GM21737 (cell line): ENCODE data around the gene SMC1B.
"Not testable (repeated sequence)": the region's sequence is repeated elsewhere in the genome, so short reads cannot be mapped to it uniquely, and the experiment has no call there.

Experiments
- ATAC-seq: cut with Tn5 transposase; IDR thresholded peaks from one replicate; pipeline ENCODE4 v1.9.1; 2021; ENCODE audit warnings: mild to moderate bottlenecking, moderate library complexity; ENCODE audit not compliant: unreplicated experiment

Gene SMC1B

DNA sequence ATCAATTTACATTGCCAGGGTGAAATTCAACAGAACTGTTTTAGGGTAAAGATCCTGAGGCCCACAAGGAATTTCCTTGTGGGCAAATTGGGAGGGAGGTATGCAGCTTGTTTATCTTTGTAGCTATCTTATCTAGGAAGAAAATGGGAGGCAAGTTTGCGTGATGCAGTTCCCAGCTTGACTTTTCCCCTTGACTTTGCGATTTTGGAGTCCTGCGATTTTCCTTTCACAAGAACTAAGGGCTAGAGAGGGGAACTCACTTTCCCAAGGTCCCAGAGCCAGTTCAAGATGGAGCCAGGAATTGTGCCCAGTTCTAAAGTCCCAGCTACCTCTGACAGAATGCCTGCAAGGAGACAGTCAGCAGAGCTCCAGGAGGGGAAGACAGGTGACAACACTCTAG is 30.8 kb upstream of the SMC1B start:
- no peak for ATAC-seq

DNA sequence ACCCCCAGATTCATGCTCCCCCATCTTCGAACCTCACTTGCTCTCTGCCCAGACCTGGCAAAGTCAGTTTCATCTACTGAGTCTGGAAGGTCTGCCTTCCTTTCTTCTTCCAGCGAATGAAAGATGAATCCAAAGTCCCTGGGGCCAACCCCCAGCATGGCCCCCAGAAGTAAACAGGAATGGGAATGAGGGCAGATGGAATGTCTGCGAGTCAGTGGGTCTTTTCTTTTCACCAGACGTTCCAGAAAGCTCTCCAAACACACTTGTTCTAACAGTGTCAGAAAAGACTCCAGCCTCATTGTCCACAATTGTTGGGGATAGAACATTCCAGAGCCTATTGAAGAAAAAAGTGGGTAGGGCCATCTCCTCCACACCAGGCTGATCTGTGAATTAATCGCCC is 28.7 kb upstream of the SMC1B start:
- ATAC-seq = no peak

DNA sequence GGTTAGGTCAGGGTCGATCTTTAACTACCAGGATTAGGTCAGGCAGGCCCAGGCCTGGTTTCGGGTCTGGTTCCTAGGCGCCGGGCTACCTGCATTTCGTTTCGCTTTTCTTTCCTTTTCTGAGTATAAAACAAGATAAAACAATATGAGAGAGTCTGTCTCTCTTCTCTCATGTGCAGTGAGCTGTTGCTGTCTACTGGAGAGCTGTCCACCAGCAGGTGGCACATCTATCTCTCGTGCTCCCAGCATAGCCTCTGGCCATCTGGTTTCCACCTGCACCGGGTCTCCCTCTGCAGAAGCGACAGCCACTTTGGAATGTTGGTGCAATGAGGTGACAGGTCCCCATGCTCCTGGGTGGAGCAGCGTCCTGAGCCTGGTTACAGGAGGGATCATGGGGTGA is 27.7 kb upstream of the SMC1B start:
- no peak for ATAC-seq

DNA sequence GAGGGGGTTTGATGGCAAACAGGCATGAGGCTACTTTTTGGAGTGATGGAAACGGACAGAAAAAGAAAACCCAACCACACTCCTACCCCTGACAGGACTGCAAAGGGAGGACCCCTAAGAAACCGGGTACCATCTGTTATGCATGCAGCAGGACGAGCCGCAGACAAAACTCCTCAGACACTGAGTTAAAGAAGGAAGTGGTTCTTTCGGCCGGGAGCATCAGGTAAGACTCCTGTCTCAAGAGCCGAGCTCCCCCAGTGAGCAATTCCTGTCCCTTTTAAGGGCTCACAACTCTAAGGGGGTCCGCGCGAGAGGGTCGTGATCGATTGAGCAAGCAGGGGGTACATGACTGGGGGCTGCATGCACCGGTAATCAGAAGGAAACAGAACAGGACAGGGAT is 27.3 kb upstream of the SMC1B start:
- ATAC-seq = not testable (repeated sequence)

DNA sequence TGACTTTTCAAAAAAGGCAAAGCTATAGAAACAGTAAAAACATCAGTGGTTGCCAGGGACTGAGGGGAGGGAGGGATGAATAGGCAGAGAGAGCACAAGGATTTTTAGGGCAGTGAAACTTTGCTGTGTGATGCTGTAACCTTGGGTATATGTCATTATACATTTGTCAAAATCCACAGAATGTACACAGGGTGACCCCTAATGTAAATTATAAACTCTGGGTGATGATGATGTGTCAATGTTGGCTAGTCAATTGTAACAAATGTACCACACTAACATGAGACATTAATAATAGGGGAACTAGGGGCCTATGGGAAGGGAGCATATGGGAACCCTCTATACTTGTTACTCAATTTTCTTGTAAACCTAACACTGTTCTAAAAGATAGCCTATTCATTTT is 24.9 kb upstream of the SMC1B start:
- ATAC-seq = no peak

DNA sequence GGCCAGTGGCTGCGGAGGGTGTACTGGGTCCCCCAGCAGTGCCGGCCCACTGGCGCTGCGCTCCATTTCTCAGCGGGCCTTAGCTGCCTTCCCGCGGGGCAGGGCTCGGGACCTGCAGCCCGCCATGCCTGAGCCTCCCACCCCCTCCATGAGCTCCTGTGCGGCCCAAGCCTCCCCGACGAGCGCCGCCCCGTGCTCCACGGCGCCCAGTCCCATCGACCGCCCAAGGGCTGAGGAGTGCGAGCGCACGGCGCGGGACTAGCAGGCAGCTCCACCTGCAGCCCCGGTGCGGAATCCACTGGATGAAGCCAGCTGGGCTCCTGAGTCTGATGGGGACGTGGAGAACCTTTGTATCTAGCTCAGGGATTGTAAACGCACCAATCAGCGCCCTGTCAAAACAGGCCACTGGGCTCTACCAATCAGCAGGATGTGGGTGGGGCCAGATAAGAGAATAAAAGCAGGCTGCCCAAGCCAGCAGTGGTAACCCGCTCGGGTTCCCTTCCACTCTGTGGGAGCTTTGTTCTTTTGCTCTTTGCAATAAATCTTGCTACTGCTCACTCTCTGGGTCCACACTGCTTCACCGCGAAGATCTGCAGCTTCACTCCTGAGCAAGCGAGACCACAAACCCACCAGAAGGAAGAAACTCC is 23.6 kb upstream of the SMC1B start:
- not testable (repeated sequence) for ATAC-seq

DNA sequence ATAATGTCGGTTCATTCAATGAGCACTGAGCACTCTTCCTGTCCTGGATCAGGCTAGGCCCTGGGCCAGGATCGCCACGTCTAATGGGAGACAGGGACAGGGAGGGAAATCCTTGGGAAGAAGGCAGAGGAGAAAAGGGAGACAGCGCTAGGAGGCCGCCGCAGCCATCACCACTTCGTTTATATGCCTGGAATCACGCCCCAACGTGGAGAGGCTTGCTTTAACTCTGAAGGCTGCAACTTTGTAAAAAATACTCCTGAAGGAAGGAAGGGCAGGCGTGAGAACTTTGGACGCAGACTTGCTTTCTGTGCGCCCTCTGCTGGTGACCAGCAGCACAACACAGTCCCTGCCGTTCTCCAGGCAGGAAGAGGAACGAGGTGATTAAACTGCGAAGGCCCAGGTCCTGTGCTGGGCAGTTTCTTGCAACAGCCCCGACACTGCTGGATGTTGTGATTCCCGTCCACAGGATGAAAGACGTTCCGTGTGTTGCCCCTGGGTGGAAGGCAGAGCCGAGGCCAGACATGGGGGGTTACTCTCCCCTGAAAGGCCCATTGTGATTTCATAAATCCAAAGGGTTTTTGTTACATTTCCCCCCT is 22.2 kb upstream of the SMC1B start:
- ATAC-seq = no peak

DNA sequence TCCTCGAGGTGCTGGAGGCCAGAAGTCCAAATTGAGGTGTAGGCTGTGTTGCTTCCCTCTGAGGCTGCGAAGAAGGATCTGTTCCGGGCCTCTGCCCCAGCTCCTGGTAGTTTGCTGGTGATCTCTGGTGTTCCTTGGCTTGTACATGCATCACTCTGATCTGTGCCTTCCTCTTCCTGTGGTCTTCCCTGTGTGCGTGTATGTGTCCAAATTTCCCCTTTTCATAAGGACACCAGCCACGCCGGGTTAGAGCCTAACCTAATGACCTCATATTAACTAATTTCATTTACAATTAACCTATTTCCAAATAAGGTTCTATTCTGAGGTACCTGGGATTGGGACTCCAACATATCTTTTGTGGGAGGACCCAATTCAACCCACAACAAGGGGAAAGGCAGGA is 21.6 kb upstream of the SMC1B start:
- no peak for ATAC-seq

DNA sequence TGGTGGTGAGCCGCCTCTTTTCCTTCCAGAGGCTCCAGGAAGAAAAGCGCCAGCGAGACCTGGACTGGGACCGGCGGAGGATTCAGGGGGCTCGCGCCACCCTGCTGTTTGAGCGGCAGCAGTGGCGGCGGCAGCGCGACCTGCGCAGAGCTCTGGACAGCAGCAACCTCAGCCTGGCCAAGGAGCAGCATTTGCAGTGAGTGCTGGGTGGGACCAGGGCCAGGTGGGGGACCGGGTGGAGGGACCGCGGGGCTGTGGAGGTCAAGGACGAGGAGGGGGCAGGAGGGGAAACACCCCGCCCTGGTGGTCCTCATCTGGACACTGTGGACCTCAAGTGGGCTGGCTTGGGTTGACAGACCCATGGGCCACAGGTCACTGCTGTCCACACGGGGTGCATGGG is 17.5 kb upstream of the SMC1B start:
- ATAC-seq = no peak

DNA sequence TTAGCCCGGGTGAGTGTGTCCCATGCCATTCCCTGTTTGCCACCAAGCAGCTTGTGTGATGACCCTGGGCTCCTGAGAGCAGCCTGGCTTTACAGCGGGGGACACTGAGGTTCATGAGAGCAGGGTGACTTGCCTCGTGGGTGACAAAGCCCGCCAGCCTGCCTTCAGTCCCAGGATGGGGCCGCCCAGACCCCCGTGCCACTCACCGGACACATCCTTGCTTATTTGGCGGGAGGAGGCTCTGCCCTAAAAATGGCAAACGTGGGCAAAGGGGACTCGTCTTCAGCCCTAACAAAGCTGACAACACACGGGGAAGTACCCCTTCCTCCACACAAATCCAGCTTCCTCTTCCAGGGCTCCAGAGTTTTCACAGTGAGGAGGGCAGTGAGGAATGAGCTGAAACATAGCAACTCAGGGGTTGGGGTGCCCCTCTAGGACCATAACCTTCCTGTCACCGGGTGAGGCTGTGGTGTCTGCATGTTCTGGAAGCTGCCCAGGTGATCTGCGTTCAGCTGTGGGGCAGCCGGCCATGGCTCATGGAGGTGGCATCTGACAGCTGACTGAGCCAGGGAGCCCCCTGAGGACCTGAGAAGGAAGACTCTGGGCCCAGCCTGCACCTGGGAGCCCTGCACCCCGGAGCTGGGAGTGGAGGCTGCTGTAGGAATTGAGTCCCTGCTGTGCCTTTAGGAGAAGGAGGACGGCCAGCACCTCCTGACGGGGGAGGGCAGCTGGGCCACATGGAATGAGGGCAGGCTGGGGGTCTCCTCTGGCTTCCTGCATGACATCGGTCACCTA is 16.8 kb upstream of the SMC1B start:
- no peak for ATAC-seq

DNA sequence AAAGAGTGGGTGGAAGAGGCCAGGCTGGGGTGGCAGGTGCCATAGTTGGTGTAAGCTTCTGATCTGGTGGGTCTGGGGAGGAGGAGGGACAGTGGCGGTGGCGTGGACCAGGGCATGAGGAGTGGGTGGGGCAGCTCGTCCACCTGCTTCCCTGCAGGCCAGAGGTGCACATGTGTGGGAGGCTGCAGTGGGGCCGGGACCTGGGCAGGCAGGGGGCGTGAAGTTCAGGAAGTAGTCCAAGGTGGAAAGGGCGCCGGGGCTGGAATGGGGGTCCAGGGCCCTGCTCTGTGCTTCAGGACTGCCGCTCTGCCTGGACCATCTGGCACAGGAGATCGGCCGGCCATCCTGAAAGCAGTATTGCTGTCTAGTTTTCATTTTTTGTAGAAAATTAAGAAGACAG is 16.0 kb upstream of the SMC1B start:
- ATAC-seq = no peak

DNA sequence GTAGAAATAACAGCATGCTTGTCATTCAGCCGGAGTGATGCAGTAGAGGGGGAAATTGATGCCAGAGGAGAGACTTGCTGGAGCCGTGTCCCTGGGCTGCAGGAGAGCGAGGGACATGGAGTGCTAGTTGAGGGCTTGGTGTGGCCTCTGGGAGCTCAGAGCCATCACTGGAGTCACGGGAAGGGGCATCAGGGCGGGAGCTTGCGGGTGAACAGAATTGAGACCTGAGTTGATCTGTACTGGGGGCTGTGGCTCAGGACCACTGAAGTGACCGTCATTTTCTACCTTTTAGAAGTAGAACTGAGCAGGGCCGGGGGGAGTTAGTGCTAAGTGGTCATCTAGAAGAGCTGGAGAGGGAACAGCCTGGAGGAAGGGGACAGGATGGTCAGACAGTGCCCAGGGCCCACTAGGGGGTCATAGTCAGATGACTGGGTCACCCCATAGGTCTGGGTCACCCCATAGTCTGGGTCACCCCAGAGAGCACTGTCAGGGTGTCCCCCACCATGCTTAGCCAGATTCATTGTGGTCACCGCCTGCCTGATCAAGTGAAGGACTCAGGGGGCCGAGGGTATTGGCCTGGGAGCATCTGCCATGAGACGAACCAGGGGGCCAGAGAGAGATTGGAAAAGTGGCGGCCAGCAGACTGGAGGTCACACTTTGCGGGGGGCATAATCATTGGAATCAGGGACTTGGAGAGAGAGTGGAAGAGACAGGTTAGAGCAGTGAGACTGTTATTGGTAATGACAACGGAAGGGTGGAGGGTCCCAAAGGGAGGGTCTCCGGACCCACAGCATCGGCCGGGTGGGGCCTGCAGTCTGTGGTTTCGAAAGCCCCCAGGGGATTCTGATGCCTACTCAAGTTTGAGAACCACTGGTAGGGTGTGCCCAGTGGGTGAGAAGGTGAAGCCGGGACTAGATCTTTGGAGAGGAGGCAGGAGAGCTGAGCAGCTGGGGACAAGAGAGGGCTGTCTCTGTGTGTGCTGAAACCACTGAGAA is 15.3 kb upstream of the SMC1B start:
- no peak for ATAC-seq

DNA sequence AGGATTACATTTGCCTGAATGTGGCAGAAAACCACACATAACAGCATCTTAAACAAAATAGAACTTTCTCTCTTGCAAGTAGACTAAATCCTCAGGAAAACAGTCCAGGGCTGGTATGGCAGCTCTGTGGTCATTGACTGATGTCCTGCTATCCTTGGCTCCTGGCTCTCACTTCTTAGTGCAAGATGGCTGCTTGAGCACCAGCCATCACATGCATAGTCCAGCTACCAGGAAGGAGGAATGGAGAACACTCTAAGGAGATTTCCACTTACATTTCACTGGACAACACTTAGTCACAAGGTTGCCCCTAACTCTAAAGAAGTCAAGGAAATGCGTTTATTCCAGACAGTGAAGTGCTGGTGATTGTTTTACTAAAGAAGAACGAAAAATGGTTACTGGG is 13.7 kb upstream of the SMC1B start:
- ATAC-seq = no peak

DNA sequence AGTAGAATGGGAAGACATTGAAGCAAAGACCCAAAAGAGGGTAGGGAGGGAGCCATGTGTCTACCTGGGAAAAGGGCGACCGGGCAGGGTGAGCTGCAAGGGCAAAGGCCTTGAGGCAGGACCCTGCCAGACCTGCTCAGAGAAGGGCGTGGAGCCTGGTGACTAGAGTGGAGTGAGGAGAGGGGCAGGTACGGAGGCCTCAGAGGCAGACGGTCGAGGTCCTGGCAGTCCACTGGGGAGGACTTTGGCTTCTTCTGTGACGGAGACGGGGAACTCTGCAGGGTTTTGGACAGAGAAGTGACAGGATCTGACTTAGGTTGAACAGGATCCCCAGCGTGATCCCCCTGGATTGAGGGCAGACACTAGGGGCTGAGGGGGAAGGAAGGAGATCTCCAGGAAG is 13.0 kb upstream of the SMC1B start:
- no peak for ATAC-seq

DNA sequence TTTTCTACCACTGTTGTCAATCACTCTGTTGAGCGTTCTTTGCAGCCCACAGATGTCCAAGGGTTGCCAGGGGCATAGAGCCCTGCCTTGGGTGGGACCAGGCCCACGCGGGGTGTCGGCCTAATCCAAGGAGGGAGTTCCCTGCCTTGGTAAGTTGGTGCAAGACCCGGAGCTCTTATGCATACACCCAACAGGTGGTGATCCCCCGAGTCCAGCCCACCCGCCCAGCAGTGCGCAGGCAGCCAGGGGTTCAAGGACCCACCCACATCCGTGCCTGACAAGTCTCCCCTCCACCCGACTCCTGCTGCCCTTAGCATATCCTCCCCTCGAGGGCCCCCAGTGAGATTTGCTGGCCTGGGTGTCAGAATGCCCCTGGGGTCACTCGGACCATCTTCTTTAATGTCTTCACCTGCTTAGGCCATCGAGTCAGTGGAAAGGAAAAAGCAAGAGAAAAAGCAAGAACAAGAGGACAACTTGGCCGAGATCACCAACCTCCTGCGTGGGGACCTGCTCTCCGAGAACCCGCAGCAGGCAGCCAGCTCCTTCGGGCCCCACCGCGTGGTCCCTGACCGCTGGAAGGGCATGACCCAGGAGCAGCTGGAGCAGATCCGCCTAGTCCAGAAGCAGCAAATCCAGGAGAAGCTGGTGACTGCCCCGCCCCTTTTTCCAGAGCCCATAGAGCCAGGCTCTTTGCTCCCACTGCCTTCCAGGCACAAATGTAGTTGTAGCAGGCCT is 12.3 kb upstream of the SMC1B start:
- no peak for ATAC-seq

DNA sequence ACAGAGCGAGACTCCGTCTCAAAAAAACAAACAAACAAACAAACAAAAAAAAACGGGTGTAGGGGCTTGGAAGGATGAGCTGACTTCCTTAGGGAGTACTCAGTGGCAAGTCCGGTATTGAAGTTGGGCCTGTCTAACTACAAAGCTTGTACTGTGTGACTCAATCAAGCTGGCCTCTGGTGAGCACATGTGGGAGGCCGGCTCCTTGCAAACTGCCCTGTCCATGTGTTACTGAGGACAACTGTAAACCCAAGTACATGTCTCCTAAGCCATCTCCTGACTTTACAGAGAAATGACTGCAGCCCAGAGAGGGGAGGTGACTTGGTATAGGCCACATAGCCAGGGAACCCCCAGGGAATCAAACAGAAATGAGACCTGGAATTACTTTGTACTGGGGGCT is 11.7 kb upstream of the SMC1B start:
- ATAC-seq = no peak

DNA sequence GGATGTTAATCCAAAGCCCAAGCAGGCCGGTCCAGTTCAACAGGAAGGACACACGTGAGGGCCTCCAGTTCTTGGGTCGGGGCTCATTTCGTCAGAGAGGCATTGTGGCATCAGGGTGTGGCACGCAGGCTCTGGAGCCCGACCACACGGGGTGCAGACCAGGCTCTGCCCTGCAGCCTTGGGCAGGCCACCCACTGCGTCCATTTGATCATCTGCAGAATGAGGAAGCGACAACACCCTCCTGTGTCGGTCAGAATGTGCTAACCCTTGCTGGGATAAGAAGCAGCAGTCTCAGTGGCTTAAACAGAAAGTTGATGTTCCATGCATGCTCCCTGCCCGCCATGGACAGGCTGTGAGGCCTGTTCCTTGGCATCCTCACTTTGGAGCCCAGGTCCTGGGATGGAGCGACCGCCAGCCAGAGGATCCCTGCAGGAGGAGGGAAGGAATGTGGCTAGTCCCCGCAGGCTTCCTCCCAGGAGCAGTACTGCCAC is 10.9 kb upstream of the SMC1B start:
- ATAC-seq = no peak

DNA sequence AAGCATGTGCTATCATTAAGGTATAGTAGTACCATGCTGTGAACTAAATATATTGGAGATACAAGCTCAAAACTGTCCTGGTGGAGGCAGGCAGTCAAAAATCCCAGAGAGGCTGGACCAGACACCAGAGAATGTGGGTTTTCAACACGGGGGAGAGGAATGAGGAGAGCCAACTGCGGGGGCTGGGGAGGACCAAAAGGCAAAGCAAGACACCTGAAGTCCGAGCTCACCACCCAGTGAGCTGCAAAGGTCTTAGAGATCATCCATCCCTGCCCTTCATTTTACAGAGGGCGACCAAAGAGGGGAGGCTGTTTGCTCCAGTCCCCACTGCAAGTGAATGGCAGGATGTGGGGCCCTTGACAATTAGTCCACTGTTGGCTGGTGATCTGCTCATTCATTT is 10.1 kb upstream of the SMC1B start:
- no peak for ATAC-seq

DNA sequence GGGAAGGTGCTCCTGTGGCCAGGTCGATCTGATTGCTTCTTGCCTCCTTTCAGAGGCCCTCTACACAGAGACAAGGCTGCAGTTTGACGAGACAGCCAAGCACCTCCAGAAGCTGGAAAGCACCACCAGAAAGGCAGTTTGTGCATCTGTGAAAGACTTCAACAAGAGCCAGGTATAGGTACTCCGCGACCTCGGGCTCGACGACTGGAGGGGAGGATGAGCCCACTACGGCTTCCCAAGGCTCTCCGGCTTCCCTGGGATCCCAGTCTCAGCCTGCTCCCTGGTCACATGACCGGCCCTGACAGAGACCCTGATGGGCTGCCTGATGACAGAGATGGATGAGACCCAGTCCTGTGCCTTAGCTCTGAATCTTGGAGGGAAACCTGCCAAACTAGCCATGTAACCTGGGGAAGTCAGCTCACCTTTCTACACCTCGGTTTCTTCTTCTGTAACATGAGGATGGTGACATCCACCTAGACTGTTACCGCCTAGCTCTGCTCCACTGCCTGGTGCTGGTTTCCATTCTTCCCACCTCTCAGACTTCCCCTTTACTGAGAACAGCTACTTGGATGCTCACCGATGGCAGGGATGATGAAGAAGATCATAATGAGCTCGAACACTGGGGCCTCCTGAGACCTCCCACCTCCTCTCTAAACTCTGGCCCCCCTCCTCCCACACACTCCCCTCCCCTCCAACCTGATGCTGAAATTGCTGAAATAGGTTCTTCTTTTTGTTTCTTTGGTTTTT is 9.0 kb upstream of the SMC1B start:
- no peak for ATAC-seq
